ENCODE data around the gene AVP.
A peak's percentile ranks its signal among the peaks of the same experiment; 100 is the strongest.
"Not testable (repeated sequence)": the region's sequence is repeated elsewhere in the genome, so short reads cannot be mapped to it uniquely, and the experiment has no call there.

AVP gene

DNA sequence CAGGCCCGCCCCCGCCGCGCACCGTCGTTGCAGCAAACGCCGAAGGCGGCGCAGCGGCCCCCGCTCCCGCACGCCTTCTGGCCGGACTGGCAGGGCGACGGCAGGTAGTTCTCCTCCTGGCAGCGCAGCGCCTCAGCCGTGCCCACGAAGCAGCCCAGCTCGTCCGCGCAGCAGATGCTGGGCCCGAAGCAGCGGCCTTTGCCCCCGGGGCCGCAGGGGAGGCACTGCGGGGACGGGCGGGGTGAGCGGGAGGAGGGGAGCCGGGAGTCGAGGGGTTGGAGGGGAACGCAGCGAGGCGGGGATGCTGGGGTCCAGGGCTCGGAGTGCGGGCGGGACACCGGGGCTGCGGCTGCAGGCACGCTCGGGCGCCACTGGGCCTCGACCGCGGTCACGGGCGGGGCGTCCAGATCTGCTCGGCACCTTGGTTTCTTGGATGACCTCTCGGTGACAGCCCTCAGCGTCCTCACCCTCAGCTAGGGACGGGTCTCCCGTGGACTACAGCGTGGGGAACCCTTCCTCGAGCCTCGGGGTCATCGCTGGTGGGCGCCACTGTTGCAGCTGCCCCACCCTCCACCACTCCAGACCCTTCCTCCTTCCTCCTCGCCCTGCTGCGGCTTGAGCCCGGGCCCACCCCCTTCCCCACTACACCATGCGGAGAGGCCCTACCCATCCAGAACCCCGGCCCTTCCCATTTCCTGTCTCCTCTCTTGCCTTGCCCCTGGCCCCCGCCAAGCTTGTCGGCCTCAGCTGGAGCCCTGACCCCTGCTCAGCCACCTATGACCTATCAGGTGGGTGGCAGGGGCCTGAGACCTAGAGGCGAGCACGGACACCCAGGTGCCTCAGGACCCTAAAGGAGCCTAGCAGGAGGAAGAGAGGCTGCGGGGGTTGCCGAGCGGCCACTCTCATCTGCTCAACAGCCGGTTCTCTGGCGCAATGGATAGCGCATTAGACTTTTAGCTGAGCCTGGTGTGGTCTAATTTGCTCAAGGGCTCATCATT lies 1.3 kb downstream of the AVP start:
- DNase-seq: no peak

DNA sequence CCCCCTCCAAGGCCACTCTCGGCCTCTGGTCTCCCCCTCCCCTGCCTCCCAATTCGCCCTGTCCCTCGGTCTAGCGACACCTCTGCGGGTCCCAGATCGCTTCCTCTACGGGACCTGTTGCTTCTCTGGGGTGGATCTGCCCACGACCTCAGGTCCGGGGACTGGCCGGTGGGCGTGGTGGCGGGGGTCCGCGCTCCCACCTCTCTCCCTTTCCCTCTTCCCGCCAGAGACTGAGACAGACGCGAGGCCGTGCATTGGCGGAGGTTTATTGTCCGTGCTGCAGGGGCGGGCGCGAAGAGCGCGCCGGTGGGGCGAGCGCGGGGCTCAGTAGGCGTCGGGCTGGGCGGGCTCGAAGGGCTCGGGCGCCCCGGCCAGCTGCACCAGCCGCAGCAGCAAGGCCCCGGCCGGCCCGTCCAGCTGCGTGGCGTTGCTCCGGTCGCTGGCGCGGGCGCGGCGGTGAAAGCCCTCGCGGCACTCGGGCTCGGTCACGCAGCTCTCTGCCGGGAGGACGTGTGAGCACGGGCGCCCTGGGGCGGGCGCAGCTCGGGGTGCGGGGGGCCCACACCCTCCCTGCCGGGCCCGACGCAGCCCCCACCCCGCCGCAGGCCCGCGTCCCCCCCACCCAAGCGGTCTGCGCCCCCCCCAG lies 2.1 kb downstream of the AVP start:
- DNase-seq: no peak

DNA sequence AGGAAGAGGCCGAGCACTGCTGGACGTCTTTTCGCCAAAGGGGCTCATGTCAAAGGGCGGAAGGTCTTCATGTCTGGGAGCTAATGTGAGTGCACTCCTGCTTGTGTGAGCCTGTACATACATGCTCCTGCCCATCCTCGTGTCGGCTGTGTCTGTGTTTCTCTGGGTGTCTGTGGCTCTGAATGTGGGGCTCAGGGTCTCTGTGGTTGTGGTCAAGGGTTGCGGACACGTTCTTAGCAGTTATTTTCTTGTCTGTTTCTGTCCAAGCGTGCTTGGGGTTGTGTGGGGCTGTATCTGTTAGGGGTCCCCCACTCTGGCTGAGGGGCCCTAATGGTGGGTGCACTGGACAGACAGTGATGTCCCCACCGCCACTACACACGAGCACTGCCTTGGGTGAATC lies 2.9 kb downstream of the AVP start:
- no peak for DNase-seq

DNA sequence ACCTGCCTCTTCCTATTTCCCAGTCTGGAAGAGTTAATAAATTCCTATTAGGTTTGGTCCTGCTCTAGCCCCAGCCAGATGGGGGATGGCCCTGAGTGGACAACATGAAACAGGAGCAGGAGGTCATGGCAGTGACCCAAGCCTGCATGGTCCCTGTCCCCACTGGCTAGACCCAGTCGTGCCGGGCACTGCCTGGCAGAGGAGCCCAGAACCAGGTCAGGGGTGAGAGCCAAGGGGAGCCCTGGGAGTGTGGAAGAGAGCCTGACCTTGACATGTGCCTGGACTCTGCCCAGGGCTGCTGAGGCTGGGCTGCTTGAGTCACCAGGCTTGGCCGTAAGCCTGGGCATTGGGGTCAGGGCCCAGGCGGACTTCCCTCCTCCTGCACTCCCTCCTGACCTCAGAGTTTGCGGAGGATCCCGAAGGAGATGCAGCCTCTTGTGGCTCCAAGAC lies 3.6 kb downstream of the AVP start:
- DNase-seq: no peak

DNA sequence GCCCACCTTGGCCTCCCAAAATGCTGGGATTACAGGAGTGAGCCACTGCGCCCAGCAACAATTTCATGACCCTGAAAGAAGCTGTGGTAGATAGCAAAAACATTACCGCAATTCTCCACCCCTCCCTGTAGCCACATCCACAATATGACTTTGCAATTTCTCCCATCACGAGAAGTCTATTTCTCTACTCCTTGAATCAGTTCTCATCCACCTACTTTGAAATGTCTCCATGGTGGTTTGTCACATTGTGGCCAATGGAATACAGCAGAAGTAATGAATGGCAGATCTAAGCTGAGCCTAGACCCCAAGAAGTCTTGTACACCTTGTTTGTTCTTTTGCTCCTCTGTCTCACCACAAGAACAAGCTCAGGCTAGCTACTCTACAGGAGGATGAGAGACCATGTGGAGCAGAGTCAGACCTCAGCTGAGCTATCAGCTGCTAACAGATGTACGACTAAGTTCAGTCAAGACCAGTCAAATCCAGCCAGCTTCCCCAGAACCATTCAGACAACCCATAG lies 6.8 kb downstream of the AVP start:
- DNase-seq: no peak

DNA sequence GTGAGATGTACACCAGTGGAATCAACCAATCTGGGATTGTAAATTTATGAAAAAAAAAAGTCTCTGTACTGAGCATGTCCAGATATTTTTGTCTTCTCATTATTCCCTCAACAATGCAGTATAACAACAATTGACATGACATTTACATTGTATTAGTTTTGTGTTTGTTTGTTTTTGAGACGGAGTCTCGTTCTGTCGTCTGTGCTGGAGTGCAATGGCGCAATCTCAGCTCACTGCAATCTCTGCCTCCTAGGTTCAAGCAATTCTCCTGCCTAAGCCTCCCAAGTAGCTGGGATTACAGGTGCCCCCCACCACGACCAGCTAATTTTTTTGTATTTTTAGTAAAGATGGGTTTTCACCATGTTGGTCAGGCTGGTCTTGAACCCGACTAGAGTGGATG lies 9.2 kb downstream of the AVP start:
- not testable (repeated sequence) for DNase-seq

DNA sequence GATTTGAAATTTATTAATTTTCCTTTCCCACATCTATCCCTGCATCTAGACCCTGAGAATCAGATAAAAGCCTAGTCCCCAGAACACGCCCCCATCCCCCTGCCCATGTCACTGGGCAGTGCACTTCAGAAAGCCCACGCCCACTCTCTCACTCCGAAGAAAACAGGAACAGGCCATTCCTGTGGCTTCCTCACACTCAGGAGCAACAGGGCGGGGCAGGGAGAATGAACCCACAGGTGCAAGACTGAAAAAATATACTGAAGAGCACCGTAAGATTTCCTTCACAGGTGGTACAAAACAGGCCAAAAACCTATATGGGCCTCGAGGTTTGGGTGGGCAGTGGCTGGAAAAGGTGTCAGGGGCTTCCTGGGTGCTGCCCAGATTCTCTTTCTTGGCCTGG lies 9.7 kb downstream of the AVP start:
- no peak for DNase-seq

DNA sequence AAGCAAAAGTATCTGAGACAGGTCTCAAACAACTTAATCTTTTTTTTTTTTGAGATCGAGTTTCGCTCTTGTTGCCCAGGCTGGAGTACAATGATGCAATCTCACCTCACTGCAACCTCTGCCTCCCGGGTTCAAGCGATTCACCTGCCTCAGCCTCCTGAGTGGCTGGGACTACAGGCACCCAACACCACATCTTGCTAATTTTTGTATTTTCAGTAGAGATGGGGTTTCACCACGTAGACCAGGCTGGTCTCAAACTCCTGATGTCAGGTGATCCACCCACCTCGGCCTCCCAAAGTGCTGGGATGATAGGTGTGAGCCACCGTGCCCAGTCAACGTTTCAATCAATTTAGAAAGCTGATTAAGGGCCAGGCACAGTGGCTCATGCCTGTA lies 11.3 kb downstream of the AVP start:
- not testable (repeated sequence) for DNase-seq

DNA sequence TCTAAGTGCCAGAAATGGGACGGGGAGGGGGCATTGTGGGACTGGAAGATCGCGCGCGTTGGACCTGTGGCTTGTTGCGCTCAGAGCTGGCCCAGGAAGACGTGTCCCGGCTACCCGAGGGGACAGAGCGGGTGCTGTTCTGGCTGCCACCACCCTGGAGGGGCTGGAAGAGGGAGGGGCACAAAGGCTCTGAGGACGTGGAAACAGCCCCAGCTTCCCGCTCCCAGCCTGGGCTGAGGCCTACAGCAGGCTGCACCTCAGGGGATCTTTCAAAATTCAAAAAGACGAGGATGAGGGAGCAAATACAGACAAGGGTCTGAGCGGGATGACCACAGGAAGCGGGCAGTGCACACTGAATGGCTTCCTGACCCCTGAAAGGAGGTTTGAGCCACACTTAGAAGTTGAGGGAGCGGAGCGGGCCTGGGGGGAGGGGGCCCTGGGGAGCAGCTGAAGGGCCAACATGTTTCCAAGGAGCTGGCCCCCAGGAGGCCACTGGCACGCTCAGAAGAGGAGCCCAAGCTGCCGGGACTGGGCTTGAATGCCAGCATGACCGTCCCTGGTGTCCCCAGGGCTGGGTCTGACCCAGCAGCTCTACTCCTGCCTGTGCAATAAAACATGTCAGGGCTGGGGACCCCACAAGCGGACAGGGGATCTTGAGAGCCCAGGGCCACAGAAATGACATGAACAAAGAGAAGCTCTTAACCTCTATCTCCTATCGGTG lies 11.8 kb downstream of the AVP start:
- DNase-seq: no peak

DNA sequence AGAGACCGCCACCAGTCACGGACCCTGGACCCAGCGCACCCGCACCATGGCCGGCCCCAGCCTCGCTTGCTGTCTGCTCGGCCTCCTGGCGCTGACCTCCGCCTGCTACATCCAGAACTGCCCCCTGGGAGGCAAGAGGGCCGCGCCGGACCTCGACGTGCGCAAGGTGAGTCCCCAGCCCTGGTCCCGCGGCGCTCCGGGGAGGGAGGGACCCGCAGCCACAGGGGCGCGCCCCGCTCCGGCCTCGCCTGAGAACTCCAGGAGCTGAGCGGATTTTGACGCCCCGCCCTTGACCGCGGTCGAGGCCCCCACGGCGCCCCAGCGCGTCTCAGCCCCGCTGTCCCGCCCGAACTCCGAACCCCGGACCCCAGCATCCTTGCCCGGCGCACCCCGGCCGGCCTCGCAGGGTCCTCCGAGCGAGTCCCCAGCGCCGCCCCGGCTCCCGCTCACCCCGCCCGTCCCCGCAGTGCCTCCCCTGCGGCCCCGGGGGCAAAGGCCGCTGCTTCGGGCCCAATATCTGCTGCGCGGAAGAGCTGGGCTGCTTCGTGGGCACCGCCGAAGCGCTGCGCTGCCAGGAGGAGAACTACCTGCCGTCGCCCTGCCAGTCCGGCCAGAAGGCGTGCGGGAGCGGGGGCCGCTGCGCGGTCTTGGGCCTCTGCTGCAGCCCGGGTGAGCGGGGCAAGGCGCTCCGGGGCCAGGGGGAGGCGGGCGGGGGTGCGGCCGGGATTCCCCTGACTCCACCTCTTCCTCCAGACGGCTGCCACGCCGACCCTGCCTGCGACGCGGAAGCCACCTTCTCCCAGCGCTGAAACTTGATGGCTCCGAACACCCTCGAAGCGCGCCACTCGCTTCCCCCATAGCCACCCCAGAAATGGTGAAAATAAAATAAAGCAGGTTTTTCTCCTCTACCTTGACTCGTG lies 12.7 kb downstream of the AVP start, which contains the start of gene OXT:
OXT (plus strand) TSS at position 11 of the 920 bp plus-strand sequence; CDS start at position 47, 36 bp downstream.
- peak; percentile 25 to 63 (median 48) for DNase-seq

DNA sequence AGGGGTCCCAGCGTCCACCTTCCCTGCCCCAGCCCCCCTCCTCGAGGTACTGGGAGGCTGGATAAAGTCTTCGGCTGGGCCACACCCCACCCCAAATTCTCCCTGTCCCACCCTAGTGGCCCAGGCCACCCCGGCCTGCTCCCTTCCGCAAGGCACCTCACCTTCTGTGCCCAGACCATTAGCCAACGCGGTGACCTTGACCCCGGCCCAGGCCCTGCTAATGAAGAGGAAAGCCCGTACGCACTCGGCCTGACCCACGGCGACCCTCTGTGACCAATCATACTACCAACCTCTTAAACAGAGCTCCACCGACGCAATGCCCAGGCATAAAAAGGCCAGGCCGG lies 13.3 kb downstream of the AVP start:
- DNase-seq: no peak

DNA sequence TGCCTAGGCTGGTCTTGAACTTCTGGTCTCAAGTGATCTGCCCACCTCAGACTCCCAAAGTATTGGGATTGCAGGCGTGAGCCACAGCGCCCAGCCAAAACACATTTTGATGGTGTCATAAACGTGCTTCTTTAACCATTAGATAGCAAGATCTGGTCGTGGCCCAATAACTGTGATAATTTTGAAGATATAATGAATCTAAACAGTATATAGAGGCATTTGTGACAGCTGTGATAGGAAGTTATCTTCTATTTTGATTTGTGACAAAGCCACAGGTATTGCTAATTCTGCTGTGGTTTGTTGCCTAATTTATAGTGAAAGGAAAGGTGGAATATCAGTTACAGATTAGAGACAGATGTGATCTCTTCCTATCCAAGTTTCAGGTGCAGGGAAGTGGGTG lies 13.8 kb downstream of the AVP start:
- no peak for DNase-seq

DNA sequence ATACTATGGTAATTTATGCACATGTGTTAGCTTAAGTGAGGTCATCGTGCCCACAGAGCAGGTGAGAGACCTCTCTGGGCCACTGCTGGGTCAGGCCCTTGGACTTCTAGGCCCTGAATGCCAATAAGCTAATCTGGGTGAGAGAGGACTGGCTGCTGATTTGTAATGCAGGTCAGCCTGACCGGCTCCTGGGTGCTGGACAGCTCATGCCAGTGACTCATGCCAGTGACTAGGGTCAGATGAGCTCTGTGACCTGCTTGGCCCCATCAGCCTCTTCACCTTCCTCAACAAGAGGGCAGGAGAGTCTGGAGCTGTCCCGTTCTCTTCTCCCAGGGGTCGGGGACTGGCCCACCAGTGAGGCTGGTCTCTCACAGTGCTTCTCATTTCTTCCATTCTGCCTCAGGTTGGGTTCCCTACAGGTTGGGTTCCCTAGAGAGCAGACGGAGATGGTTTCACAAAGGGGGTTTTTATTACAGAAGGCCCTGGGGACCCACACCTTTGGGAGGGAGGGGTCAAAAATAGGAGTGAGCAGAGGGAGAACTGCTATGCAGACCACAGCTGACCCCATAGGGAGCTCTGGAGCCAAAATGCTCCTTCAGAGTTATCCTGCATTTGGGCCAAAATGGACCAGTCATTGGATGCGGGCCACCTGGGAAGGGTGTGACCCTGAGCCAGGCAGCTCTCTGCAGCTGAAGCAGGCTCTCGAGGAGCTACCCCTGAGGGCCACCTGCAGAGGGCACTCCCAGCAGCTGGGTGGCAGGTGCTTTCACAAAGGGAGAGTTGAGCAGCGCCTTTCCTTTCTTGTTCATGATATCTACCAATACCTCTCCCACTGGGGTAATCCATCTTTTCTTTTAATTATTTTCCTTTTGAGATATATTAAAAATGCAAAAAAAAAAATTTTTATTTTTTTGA lies 15.3 kb downstream of the AVP start:
- peak in 1 of 4 experiments; percentile 32 for DNase-seq

DNA sequence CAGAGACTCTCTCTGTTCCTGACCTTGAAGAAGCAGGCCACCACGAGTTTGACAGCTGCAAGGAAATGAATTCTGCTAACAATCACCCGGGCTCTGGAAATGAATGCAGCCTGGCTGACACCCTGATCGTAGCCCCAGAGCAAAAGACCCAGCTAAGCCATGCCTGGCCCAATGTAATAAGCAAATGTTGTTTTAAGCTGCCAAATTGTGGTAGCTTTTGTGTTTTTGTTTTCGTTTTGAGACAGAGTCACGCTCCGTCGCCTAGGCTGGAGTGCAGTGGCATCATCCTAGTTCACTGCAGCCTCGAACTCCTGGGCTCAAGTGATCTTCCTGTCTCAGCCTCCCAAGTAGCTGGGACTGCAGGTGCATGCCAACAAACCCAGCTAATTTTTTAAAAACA lies 16.4 kb downstream of the AVP start:
- DNase-seq: no peak

DNA sequence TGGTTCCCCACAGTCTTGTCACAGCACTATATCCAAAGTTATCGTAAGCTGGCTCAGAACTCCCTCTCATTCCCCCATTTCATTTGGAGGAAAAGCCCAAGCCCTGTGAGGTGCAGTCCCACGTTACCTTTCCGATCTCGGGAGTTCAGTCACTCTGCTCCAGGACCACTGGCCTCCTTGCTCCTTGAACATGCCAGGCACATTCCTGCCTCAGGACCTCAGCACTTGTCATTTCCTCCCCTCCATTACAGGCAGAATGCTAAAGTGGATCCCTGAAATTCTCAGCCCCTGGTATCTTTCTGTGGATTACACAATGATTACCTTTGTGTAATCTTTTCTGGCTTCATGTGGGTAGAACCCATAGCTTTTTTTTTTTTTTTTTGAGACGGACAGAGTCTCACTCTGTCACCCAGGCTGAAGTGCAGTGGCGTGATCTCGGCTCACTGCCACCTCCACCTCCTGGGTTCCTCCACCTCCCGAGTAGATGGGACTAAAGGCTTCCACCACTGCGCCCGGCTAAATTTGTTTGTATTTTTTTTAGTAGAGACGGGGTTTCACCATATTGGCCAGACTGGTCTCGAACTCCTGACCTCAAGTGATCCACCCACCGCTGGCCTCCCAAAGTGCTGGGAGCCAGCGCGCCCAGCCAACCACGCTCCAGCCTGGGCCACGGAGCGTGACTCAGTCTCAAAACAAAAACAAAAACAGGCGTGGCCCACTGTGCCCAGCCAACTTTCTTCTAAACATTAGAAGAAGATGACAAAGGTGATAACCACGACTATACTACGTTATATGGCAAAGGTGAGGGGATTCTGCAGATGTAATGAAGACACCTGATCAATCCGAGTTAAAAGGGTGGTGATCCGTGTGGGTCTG lies 17.1 kb downstream of the AVP start:
- no peak for DNase-seq

DNA sequence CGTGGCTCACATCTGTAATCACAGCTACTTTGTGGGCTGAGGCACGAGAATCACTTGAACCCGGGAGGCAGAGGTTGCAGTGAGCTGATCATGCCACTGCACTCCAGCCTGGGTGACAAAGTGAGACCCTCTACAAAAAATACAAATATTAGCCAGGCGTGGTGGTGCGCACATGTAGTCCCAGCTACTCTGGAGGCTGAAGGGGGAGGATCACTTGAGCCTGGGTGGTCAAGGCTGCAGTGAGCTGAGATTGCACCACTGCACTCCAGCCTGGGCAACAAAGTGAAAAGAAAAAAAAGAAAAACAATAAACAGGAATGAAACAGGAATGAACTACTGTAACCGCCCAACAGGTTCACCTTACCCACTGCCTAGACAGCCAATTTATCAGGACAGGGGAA lies 20.4 kb downstream of the AVP start:
- not testable (repeated sequence) for DNase-seq

DNA sequence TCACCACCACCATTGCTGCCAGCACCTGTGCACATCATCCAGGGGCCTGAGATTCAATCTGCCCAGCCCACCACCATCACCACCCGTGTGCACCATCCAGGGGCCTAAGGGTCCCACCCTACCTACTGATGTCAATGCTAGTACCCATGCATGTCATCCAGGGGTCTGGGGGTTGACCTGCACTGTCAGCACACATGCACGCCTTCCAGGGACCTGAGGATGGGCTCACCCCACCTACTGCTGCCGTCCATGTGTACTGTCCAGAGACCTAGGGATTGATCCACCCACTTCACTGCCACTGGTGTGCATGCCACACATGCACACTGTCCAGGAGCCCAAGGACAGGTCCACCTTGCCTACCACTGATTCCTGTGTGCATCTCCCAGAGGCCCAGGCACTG lies 25.0 kb downstream of the AVP start:
- no peak for DNase-seq

DNA sequence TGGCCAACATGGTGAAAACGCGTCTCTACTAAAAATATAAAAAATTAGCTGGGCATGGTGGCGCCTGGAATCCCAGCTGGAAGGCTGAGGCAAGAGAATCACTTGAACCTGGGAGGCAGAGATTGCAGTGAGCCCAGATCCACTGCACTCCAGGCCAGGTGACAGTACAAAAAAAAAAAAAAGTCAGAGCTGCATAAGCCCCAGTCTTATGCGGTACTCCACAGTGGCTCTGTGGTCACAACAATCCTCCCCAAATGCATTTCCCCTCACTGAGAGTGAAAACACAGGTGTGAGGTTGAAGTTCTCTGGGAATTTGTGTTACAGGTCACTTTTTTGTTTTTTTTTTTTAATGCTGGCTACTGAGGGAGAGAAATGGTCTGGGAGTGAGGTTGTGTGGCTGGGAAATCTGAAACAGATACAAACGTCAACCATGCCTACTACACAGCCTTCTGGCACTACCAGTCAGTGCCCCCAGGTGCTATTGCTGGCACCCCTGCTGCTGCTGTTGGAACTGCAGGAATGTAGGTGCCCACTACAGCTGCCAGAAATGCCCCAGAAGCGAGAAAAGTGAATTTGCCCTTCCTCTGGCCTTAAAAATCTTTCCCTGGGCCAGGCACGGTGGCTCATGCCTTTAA lies 33.0 kb downstream of the AVP start:
- no peak for DNase-seq
